HCT116 (cell line): ENCODE results near the gene CCR2.

ENCODE experiments used
- CTCF ChIP-seq, 3 experiments: fragments of 200-600 bp in 1 of 3; sonication (generic) in 1 of 3; IDR thresholded peaks in 2 of 3; conservative IDR thresholded peaks in 1 of 3; 2 replicates each; pipeline ENCODE4 v1.5.1; 2012 to 2017; ENCODE audit warnings: low read depth in 2 of 3, low read length in 2 of 3, antibody characterized with exemption in 1 of 3, borderline replicate concordance in 1 of 3, control low read depth in 1 of 3, mild to moderate bottlenecking in 1 of 3, mixed read lengths in 1 of 3, mixed run types in 1 of 3, moderate library complexity in 1 of 3; ENCODE audit not compliant: insufficient read depth in 1 of 3
- POLR2AphosphoS5 ChIP-seq: IDR thresholded peaks from 2 replicates; pipeline ENCODE4 v1.6.1; 2011; ENCODE audit warnings: mild to moderate bottlenecking, low read depth, low read length, moderate library complexity
- TF ChIP-seq, protein P1 (sequence below): IDR thresholded peaks from 2 replicates; pipeline ENCODE4 v1.6.1; 2011; ENCODE audit warnings: mild to moderate bottlenecking, low read length, moderate library complexity; ENCODE audit not compliant: insufficient replicate concordance; ENCODE audit errors: extremely low read depth

DNA sequence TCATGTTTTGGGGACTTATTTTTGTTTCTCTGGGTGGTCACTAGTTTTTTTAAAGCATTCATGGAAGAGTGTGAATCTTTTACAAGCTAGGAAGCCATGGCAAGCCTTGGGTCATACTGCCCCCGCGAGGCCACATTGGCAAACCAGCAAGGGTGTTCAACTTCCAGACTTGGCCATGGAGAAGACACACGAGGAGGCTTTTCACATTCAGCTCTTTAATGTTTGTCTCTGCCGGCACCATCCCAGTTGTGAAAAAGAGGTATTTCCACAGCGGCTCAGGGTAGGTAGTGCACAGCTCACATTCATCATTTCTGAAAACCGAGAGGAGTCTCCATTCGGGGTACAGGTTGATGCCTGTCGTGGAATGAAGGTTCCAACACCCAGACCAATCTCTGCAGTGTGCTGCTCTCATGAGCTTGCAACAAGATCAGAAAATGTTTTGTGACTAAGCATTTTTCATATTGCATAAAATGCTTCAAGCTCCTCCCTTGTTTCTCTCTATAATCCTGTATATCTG is 24.6 kb downstream of the CCR2 start:
- no peak for TF ChIP-seq POLR2AphosphoS5
- peak; percentile 66 to 92 (median 87) for TF ChIP-seq CTCF (IDR thresholded peaks at IDR 0.05 in 2 of 3, conservative IDR thresholded peaks at IDR 0.05 in 1 of 3; ENCODE audit: borderline replicate concordance in 1 of 3, insufficient read depth in 1 of 3, low read depth in 2 of 3, low read length in 2 of 3)
- TF ChIP-seq, protein P1, sequence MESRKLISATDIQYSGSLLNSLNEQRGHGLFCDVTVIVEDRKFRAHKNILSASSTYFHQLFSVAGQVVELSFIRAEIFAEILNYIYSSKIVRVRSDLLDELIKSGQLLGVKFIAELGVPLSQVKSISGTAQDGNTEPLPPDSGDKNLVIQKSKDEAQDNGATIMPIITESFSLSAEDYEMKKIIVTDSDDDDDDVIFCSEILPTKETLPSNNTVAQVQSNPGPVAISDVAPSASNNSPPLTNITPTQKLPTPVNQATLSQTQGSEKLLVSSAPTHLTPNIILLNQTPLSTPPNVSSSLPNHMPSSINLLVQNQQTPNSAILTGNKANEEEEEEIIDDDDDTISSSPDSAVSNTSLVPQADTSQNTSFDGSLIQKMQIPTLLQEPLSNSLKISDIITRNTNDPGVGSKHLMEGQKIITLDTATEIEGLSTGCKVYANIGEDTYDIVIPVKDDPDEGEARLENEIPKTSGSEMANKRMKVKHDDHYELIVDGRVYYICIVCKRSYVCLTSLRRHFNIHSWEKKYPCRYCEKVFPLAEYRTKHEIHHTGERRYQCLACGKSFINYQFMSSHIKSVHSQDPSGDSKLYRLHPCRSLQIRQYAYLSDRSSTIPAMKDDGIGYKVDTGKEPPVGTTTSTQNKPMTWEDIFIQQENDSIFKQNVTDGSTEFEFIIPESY, result no peak
